ENCODE results near the gene TMEM253.

- TF ChIP-seq POLR2A (IDR thresholded peaks at IDR 0.05; ENCODE audit: low read length) (no peak), GATA1 (IDR thresholded peaks at IDR 0.05; ENCODE audit: low read depth, low read length) (no peak)
Measured at GRCh38 chr14:21142357-21142756, 41.5 kb downstream of the TMEM253 start.
